Gastroesophageal sphincter (tissue), 4 donors: Measurements from ENCODE around the gene CCNYL1. TPM values are rescaled to one million over a fixed set of nuclear protein-coding genes. Genes with fewer than 3 reads are reported as not detected.

ENCODE experiments used
- ATAC-seq: fragments of 150-250 bp; one replicate; pipeline ENCODE4 v1.9.1; 2016; ENCODE audit warnings: mild to moderate bottlenecking, moderate library complexity
- H3K27ac ChIP-seq, 4 donors: fragments of 200-600 bp; sonication (generic) in 3 of 4; 1 replicate in 3 of 4; 2 replicates in 1 of 4; pipeline ENCODE4 v1.5.1; 2016 to 2019
- H3K27me3 ChIP-seq: fragments of 200-600 bp; sonication (generic); one replicate; pipeline ENCODE4 v1.5.1; 2019
- H3K36me3 ChIP-seq, 2 donors: fragments of 200-600 bp; sonication (generic); one replicate each; pipeline ENCODE4 v1.5.1; 2019; ENCODE audit warnings: control low read depth in 1 of 2
- H3K4me1 ChIP-seq, 3 donors: fragments of 200-600 bp; sonication (generic); 1 replicate in 2 of 3; 2 replicates in 1 of 3; pipeline ENCODE4 v1.5.1; 2016 to 2019; ENCODE audit warnings: control low read depth in 2 of 3
- H3K4me3 ChIP-seq, 2 donors: fragments of 200-600 bp; sonication (generic); one replicate each; pipeline ENCODE4 v1.5.1; 2019; ENCODE audit warnings: mild to moderate bottlenecking in 1 of 2, moderate library complexity in 1 of 2
- H3K9me3 ChIP-seq, 3 donors: fragments of 200-600 bp; sonication (generic); one replicate each; pipeline ENCODE4 v1.5.1; 2017 to 2019; ENCODE audit warnings: control low read depth in 2 of 3
- CTCF ChIP-seq, 4 experiments: fragments of 200-600 bp in 2 of 4; fragments of 450-650 bp in 2 of 4; sonication (generic) in 1 of 4; IDR thresholded peaks; one replicate each; pipeline ENCODE4 v1.5.1; 2017 to 2019; ENCODE audit warnings: antibody characterized with exemption in 4 of 4, mild to moderate bottlenecking in 2 of 4, moderate library complexity in 2 of 4
- EP300 ChIP-seq: sonication (generic); formaldehyde crosslinking; IDR thresholded peaks from one replicate; pipeline ENCODE4 v1.6.1; 2017; ENCODE audit warnings: antibody characterized with exemption, mild to moderate bottlenecking
- POLR2A ChIP-seq, 2 donors: fragments of 450-650 bp; IDR thresholded peaks; one replicate each; pipeline ENCODE4 v1.6.1; 2017; ENCODE audit warnings: antibody characterized with exemption in 2 of 2, mild to moderate bottlenecking in 2 of 2, moderate library complexity in 1 of 2
- POLR2AphosphoS5 ChIP-seq: sonication (generic); formaldehyde crosslinking; IDR thresholded peaks from one replicate; pipeline ENCODE4 v1.6.1; 2017; ENCODE audit warnings: antibody characterized with exemption
- WGBS, 2 donors: methylation state at CpG; one replicate each; pipeline ENCODE4 v1.1.5; 2018; ENCODE audit warnings: low coverage in 1 of 2; 5-methylcytosine and 5-hydroxymethylcytosine counted together
- total RNA-seq, 4 donors: library from RNA; depleted of rRNA; stranded (reverse); fragments of >200 nt; gene quantifications; one replicate each; pipeline ENCODE4 v1.1.0, GENCODE V29; 2016

The CCNYL1 gene
- total RNA-seq, 4 donors from 2014 or later, result 11.0 to 20.9 (median 11.9) TPM

GRCh38 chr2:207775473-207775872, 64.0 kb downstream of the CCNYL1 start:
- no peaks in the 10 kb centered on the region for H3K36me3 ChIP-seq
- no peaks in the 10 kb centered on the region for H3K27me3 ChIP-seq
- no peak overlapping the region for H3K27ac ChIP-seq
- peaks cover 0 to 4% (median 0%) of the 10 kb centered on the region in 3 donors for H3K4me1 ChIP-seq
- 82 to 83% methylated on average over 3 of the region's 3 CpGs for WGBS, 2 donors
- ATAC-seq, result no peak
- no peaks in the 10 kb centered on the region for H3K9me3 ChIP-seq
- no peak overlapping the region for H3K4me3 ChIP-seq
- TF ChIP-seq CTCF (IDR thresholded peaks at IDR 0.05), result no peak
- no peak for TF ChIP-seq POLR2A (IDR thresholded peaks at IDR 0.05)
- no peak for TF ChIP-seq POLR2AphosphoS5
- no peak for TF ChIP-seq EP300

GRCh38 chr2:207777124-207777523, 65.7 kb downstream of the CCNYL1 start:
- ATAC-seq, result no peak
- no peak overlapping the region for H3K4me3 ChIP-seq
- H3K27me3 ChIP-seq, result no peaks in the 10 kb centered on the region
- H3K4me1 ChIP-seq, result no peaks in the 10 kb centered on the region
- H3K9me3 ChIP-seq, result no peaks in the 10 kb centered on the region
- no peak for TF ChIP-seq CTCF (IDR thresholded peaks at IDR 0.05)
- no peak for TF ChIP-seq POLR2AphosphoS5
- no peak for TF ChIP-seq POLR2A (IDR thresholded peaks at IDR 0.05)
- no peak for TF ChIP-seq EP300
- no peaks in the 10 kb centered on the region for H3K36me3 ChIP-seq
- WGBS, 2 donors, result 88 to 93% methylated on average over 2 to 6 of the region's 6 CpGs
- H3K27ac ChIP-seq, result no peak overlapping the region

GRCh38 chr2:207778298-207778882, 67.0 kb downstream of the CCNYL1 start:
- Histone ChIP-seq H3K9me3 (no peaks in the 10 kb centered on the region), H3K4me1 (no peaks in the 10 kb centered on the region), H3K36me3 (no peaks in the 10 kb centered on the region), H3K4me3 (no peak overlapping the region), H3K27ac (no peak overlapping the region), H3K27me3 (no peaks in the 10 kb centered on the region)
- no peak for TF ChIP-seq EP300
- TF ChIP-seq POLR2A (IDR thresholded peaks at IDR 0.05), result no peak
- no peak for TF ChIP-seq CTCF (IDR thresholded peaks at IDR 0.05)
- TF ChIP-seq POLR2AphosphoS5, result no peak
- no peak for ATAC-seq
- 80 to 100% methylated on average over 1 to 2 of the region's 4 CpGs for WGBS, 2 donors

GRCh38 chr2:207779523-207779922, 68.1 kb downstream of the CCNYL1 start:
- Histone ChIP-seq H3K4me3 (no peak overlapping the region), H3K9me3 (no peaks in the 10 kb centered on the region), H3K27ac (no peak overlapping the region), H3K36me3 (no peaks in the 10 kb centered on the region), H3K4me1 (no peaks in the 10 kb centered on the region), H3K27me3 (no peaks in the 10 kb centered on the region)
- 75% methylated on average over 5 of the region's 11 CpGs; no CpG with 5 or more reads in 1 of the 2 donors for WGBS, 2 donors
- TF ChIP-seq EP300, result no peak
- TF ChIP-seq POLR2AphosphoS5, result no peak
- TF ChIP-seq CTCF (IDR thresholded peaks at IDR 0.05), result no peak
- no peak for TF ChIP-seq POLR2A (IDR thresholded peaks at IDR 0.05)
- no peak for ATAC-seq

- H3K36me3 ChIP-seq, result no peaks in the 10 kb centered on the region
- WGBS, 2 donors, result 33 to 79% methylated on average over 1 to 9 of the region's 10 CpGs
- no peaks in the 10 kb centered on the region for H3K27me3 ChIP-seq
- H3K4me1 ChIP-seq, result no peaks in the 10 kb centered on the region
- H3K4me3 ChIP-seq, result no peak overlapping the region
- no peaks in the 10 kb centered on the region for H3K9me3 ChIP-seq
- no peak for ATAC-seq
- TF ChIP-seq POLR2AphosphoS5, result no peak
- no peak for TF ChIP-seq EP300
- TF ChIP-seq CTCF (IDR thresholded peaks at IDR 0.05), result no peak
- TF ChIP-seq POLR2A (IDR thresholded peaks at IDR 0.05), result no peak
- no peak overlapping the region for H3K27ac ChIP-seq
Observed at GRCh38 chr2:207782238-207783030, 71.0 kb downstream of the CCNYL1 start.
